Spleen (tissue), 7 donors: ENCODE data around the gene BAG1.

ENCODE experiments used
- CTCF ChIP-seq, 11 experiments: fragments of 200-600 bp in 7 of 11; fragments of 450-650 bp in 4 of 11; sonication (generic) in 4 of 11; IDR thresholded peaks in 8 of 11; conservative IDR thresholded peaks in 3 of 11; 1 replicate in 7 of 11; 2 replicates in 4 of 11; pipeline versions ENCODE4 v1.4.0 to v1.8.0; 2016 to 2021; ENCODE audit warnings: antibody characterized with exemption in 11 of 11, inconsistent platforms in 4 of 11, mild to moderate bottlenecking in 1 of 11
- POLR2A ChIP-seq, 3 donors: fragments of 450-650 bp; IDR thresholded peaks; one replicate each; pipeline ENCODE4 v1.5.1; 2017; ENCODE audit warnings: antibody characterized with exemption in 3 of 3, mild to moderate bottlenecking in 1 of 3
- donor health status: DM: no; HTN: no; CAD: no; lungs with moderate emphysema.
- donor health status: DM: no; HTN: no; CAD: no.
- donor health status: DM: no; HTN: no; CAD: no.

- TF ChIP-seq POLR2A (IDR thresholded peaks at IDR 0.05) (no peak), CTCF (IDR thresholded peaks at IDR 0.05 in 8 of 11, conservative IDR thresholded peaks at IDR 0.05 in 3 of 11) (no peak)
Measured at GRCh38 chr9:33263131-33264002, 1.1 kb downstream of the BAG1 start.
